GM18873 (cell line): Measurements from ENCODE around the gene SHC2.

Experiments
- ATAC-seq: cut with Tn5 transposase; IDR thresholded peaks from one replicate; pipeline ENCODE4 v1.9.1; 2021; ENCODE audit warnings: mild to moderate bottlenecking, moderate library complexity, moderate number of reproducible peaks; ENCODE audit not compliant: unreplicated experiment, low FRiP score

SHC2 gene

GRCh38 chr19:378706-379105 lies 82.1 kb downstream of the SHC2 start:
- ATAC-seq = no peak

- no peak for ATAC-seq
Observed at GRCh38 chr19:377801-378581, 82.8 kb downstream of the SHC2 start.

GRCh38 chr19:376111-376470 lies 84.7 kb downstream of the SHC2 start:
- no peak for ATAC-seq

GRCh38 chr19:375395-376110 lies 85.3 kb downstream of the SHC2 start:
- ATAC-seq = no peak

GRCh38 chr19:374886-375235 lies 86.0 kb downstream of the SHC2 start:
- ATAC-seq = no peak

- no peak for ATAC-seq
Observed at GRCh38 chr19:374183-374885, 86.5 kb downstream of the SHC2 start.

GRCh38 chr19:373391-374182 lies 87.2 kb downstream of the SHC2 start:
- no peak for ATAC-seq

- no peak for ATAC-seq
Observed at GRCh38 chr19:372306-372890, 88.4 kb downstream of the SHC2 start.

- no peak for ATAC-seq
Observed at GRCh38 chr19:371501-372168, 89.2 kb downstream of the SHC2 start.

- ATAC-seq = no peak
Observed at GRCh38 chr19:370641-371330, 90.0 kb downstream of the SHC2 start.

GRCh38 chr19:369876-370275 lies 91.0 kb downstream of the SHC2 start:
- no peak for ATAC-seq

- no peak for ATAC-seq
Observed at GRCh38 chr19:369256-369655, 91.6 kb downstream of the SHC2 start.

- no peak for ATAC-seq
Observed at GRCh38 chr19:368630-369024, 92.2 kb downstream of the SHC2 start.

GRCh38 chr19:367963-368629 lies 92.7 kb downstream of the SHC2 start:
- no peak for ATAC-seq

- ATAC-seq = no peak
Observed at GRCh38 chr19:367561-367960, 93.3 kb downstream of the SHC2 start.

- ATAC-seq = no peak
Observed at GRCh38 chr19:366951-367350, 93.9 kb downstream of the SHC2 start.
